ENCODE results near the gene SELENOP.
"Not testable (repeated sequence)": the region's sequence is repeated elsewhere in the genome, so short reads cannot be mapped to it uniquely, and the experiment has no call there.

SELENOP gene

GRCh38 chr5:42811591-42812446 lies at the start of gene SELENOP:
TSS of gene SELENOP (minus strand) at chr5:42811892. CDS start at chr5:42808353, 3,539 bp downstream.
- no peak for FAIRE-seq
- no peak for DNase-seq (ENCODE audit: insufficient read length, low spot score)

GRCh38 chr5:42858687-42859086 lies 47.0 kb upstream of the SELENOP start:
- DNase-seq (ENCODE audit: insufficient read length, low spot score) (no peak), FAIRE-seq (no peak)

GRCh38 chr5:42858031-42858643 lies 46.4 kb upstream of the SELENOP start:
- no peak for DNase-seq (ENCODE audit: insufficient read length, low spot score)
- FAIRE-seq, result no peak

GRCh38 chr5:42855811-42856210 lies 44.1 kb upstream of the SELENOP start:
- FAIRE-seq (no peak), DNase-seq (ENCODE audit: insufficient read length, low spot score) (no peak)

- FAIRE-seq, result no peak
- no peak for DNase-seq (ENCODE audit: insufficient read length, low spot score)
Measured at GRCh38 chr5:42855386-42855785, 43.7 kb upstream of the SELENOP start.

- no peak for FAIRE-seq
- DNase-seq (ENCODE audit: insufficient read length, low spot score), result no peak
Measured at GRCh38 chr5:42854795-42855194, 43.1 kb upstream of the SELENOP start.

GRCh38 chr5:42852826-42853225 lies 41.1 kb upstream of the SELENOP start:
- FAIRE-seq (no peak), DNase-seq (ENCODE audit: insufficient read length, low spot score) (no peak)

- DNase-seq (ENCODE audit: insufficient read length, low spot score), result no peak
- no peak for FAIRE-seq
Measured at GRCh38 chr5:42851481-42851880, 39.8 kb upstream of the SELENOP start.

GRCh38 chr5:42848545-42848944 lies 36.9 kb upstream of the SELENOP start:
- no peak for FAIRE-seq
- no peak for DNase-seq (ENCODE audit: insufficient read length, low spot score)

- FAIRE-seq, result not testable (repeated sequence)
Measured at GRCh38 chr5:42844408-42844807, 32.7 kb upstream of the SELENOP start.

GRCh38 chr5:42843675-42844292 lies 32.1 kb upstream of the SELENOP start:
- DNase-seq (ENCODE audit: insufficient read length, low spot score), result no peak
- no peak for FAIRE-seq

More at GRCh38 chr5:42844408-42844807, 32.7 kb upstream of the SELENOP start:
- DNase-seq (ENCODE audit: insufficient read length, low spot score), result not testable (repeated sequence)

- no peak for FAIRE-seq
Measured at GRCh38 chr5:42842921-42843641, 31.4 kb upstream of the SELENOP start.

GRCh38 chr5:42840842-42841567 lies 29.3 kb upstream of the SELENOP start:
- FAIRE-seq, result no peak

More at GRCh38 chr5:42842921-42843641, 31.4 kb upstream of the SELENOP start:
- no peak for DNase-seq (ENCODE audit: insufficient read length, low spot score)

GRCh38 chr5:42840269-42840668 lies 28.6 kb upstream of the SELENOP start:
- FAIRE-seq, result no peak
- no peak for DNase-seq (ENCODE audit: insufficient read length, low spot score)

More at GRCh38 chr5:42840842-42841567, 29.3 kb upstream of the SELENOP start:
- DNase-seq (ENCODE audit: insufficient read length, low spot score), result no peak

- no peak for DNase-seq (ENCODE audit: insufficient read length, low spot score)
- FAIRE-seq, result no peak
Measured at GRCh38 chr5:42839196-42839595, 27.5 kb upstream of the SELENOP start.

GRCh38 chr5:42837601-42838000 lies 25.9 kb upstream of the SELENOP start:
- no peak for DNase-seq (ENCODE audit: insufficient read length, low spot score)
- FAIRE-seq, result no peak

- no peak for DNase-seq (ENCODE audit: insufficient read length, low spot score)
- FAIRE-seq, result no peak
Measured at GRCh38 chr5:42836070-42836769, 24.5 kb upstream of the SELENOP start.

GRCh38 chr5:42832060-42832459 lies 20.4 kb upstream of the SELENOP start:
- DNase-seq (ENCODE audit: insufficient read length, low spot score) (no peak), FAIRE-seq (no peak)

- FAIRE-seq, result no peak
- no peak for DNase-seq (ENCODE audit: insufficient read length, low spot score)
Measured at GRCh38 chr5:42830924-42831323, 19.2 kb upstream of the SELENOP start.

GRCh38 chr5:42828671-42829070 lies 17.0 kb upstream of the SELENOP start:
- DNase-seq (ENCODE audit: insufficient read length, low spot score) (no peak), FAIRE-seq (no peak)

Measured in GM19239 (cell line).